Trophoblast cell (in vitro differentiated cells and primary cell): Measurements from ENCODE around the gene LRCH4.

Source experiments
- DNase-seq, 2 donors: peaks; one replicate each; pipeline ENCODE4 v3.0.0-alpha.2; 2016
- H2AFZ ChIP-seq: 2 replicates; pipeline ENCODE4 v1.6.1; 2013; ENCODE audit warnings: low read length, moderate library complexity, mild to moderate bottlenecking; ENCODE audit not compliant: insufficient read depth, poor library complexity
- H2AK5ac ChIP-seq: 2 replicates; pipeline ENCODE4 v1.6.1; 2013; ENCODE audit warnings: mild to moderate bottlenecking, low read length
- H2BK120ac ChIP-seq: 2 replicates; pipeline ENCODE4 v1.6.1; 2013; ENCODE audit warnings: low read length, mild to moderate bottlenecking, moderate library complexity; ENCODE audit not compliant: insufficient read depth, poor library complexity
- H2BK12ac ChIP-seq: 2 replicates; pipeline ENCODE4 v1.6.1; 2013; ENCODE audit warnings: mild to moderate bottlenecking, low read length, moderate library complexity
- H2BK5ac ChIP-seq: 2 replicates; pipeline ENCODE4 v1.6.1; 2013; ENCODE audit warnings: low read length, low read depth, moderate library complexity, mild to moderate bottlenecking; ENCODE audit not compliant: poor library complexity
- H3K14ac ChIP-seq: 2 replicates; pipeline ENCODE4 v1.6.1; 2013; ENCODE audit warnings: mild to moderate bottlenecking, low read length
- H3K18ac ChIP-seq: 2 replicates; pipeline ENCODE4 v1.6.1; 2013; ENCODE audit warnings: mild to moderate bottlenecking, low read length
- H3K23ac ChIP-seq: 2 replicates; pipeline ENCODE4 v1.6.1; 2013; ENCODE audit warnings: low read length
- H3K27ac ChIP-seq: 2 replicates; pipeline ENCODE4 v1.5.1; 2013; ENCODE audit warnings: low read depth, mild to moderate bottlenecking, inconsistent platforms, low read length, moderate library complexity
- H3K27me3 ChIP-seq: 2 replicates; pipeline ENCODE4 v1.6.1; 2013; ENCODE audit warnings: inconsistent platforms, mild to moderate bottlenecking, low read length, moderate library complexity; ENCODE audit not compliant: insufficient read depth
- H3K36me3 ChIP-seq, 2 experiments: 1 replicate in 1 of 2; 2 replicates in 1 of 2; pipeline ENCODE4 v1.6.1; 2013; ENCODE audit warnings: low read length in 2 of 2, mild to moderate bottlenecking in 2 of 2, moderate library complexity in 1 of 2; ENCODE audit not compliant: insufficient read depth in 2 of 2, control insufficient read depth in 1 of 2
- H3K4ac ChIP-seq: 2 replicates; pipeline ENCODE4 v1.6.1; 2013; ENCODE audit warnings: low read depth, mild to moderate bottlenecking, low read length, moderate library complexity
- H3K4me1 ChIP-seq, 2 experiments: 1 replicate in 1 of 2; 2 replicates in 1 of 2; pipeline ENCODE4 v1.6.1; 2013; ENCODE audit warnings: low read length in 2 of 2, mild to moderate bottlenecking in 2 of 2, moderate library complexity in 1 of 2; ENCODE audit not compliant: insufficient read depth in 2 of 2, control insufficient read depth in 1 of 2
- H3K4me2 ChIP-seq: 2 replicates; pipeline ENCODE4 v1.6.1; 2013; ENCODE audit warnings: inconsistent platforms, mild to moderate bottlenecking, low read length, moderate library complexity
- H3K4me3 ChIP-seq: 2 replicates; pipeline ENCODE4 v1.5.1; 2013; ENCODE audit warnings: mild to moderate bottlenecking, low read depth, low read length, inconsistent platforms
- H3K79me1 ChIP-seq: one replicate; pipeline ENCODE4 v1.6.1; 2013; ENCODE audit warnings: low read length
- H3K79me2 ChIP-seq: 2 replicates; pipeline ENCODE4 v1.6.1; 2013; ENCODE audit warnings: low read length, mild to moderate bottlenecking; ENCODE audit not compliant: control insufficient read depth, insufficient read depth, poor library complexity
- H3K9ac ChIP-seq: 2 replicates; pipeline ENCODE4 v1.6.1; 2013; ENCODE audit warnings: mild to moderate bottlenecking, low read length
- H3K9me3 ChIP-seq: 2 replicates; pipeline ENCODE4 v1.6.1; 2013; ENCODE audit warnings: low read depth, mild to moderate bottlenecking, control low read depth, inconsistent platforms, low read length; ENCODE audit not compliant: insufficient read depth
- H4K12ac ChIP-seq: 2 replicates; pipeline ENCODE4 v1.6.1; 2013; ENCODE audit warnings: low read depth, mild to moderate bottlenecking, low read length, moderate library complexity
- H4K8ac ChIP-seq: 2 replicates; pipeline ENCODE4 v1.6.1; 2013; ENCODE audit warnings: low read depth, mild to moderate bottlenecking, low read length, moderate library complexity
- H4K91ac ChIP-seq: one replicate; pipeline ENCODE4 v1.6.1; 2013; ENCODE audit warnings: low read depth, mild to moderate bottlenecking, low read length, moderate library complexity
- WGBS: extraction: QIAGEN DNeasy Blood & Tissue Kit; methylation state at CpG from one replicate; pipeline ENCODE4 v1.1.7; 2013; ENCODE audit warnings: missing lambda C conversion rate; ENCODE audit not compliant: insufficient read length, insufficient coverage; ENCODE audit errors: extremely low coverage; 5-methylcytosine and 5-hydroxymethylcytosine counted together

The LRCH4 gene

DNA sequence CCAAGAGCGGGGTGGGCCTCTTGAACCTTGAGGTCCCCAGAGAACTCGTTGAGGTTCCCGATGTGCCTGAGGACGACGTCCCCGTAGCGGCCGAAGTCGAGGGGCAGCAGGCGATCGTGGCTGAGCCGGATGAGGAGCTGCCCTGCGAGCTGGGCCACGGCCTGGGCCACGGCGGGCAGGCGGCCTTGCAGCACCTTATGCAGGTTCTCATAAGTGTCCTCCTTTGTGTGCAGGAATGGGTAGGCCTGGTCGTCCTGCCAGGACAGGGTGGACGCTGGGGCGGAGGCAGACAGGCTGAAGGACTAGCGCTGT, 41.3 kb upstream of the LRCH4 start:
- no peaks in the 10 kb centered on the region for H3K36me3 ChIP-seq
- peaks cover 6% of the 10 kb centered on the region for H3K9me3 ChIP-seq
- no peaks in the 10 kb centered on the region for H3K79me2 ChIP-seq
- no peak overlapping the region for H2AFZ ChIP-seq
- H3K4me2 ChIP-seq: no peak overlapping the region
- H3K14ac ChIP-seq: no peak overlapping the region
- no peak overlapping the region for H2BK12ac ChIP-seq
- H4K91ac ChIP-seq: no peak overlapping the region
- no peak overlapping the region for H2BK5ac ChIP-seq
- no peak overlapping the region for H3K18ac ChIP-seq
- no CpG with 5 or more reads among the region's 21 CpGs for WGBS
- no peak overlapping the region for H3K23ac ChIP-seq
- H3K4ac ChIP-seq: no peak overlapping the region
- H3K4me3 ChIP-seq: no peak overlapping the region
- DNase-seq: no peak
- H4K12ac ChIP-seq: no peak overlapping the region
- H3K27ac ChIP-seq: no peak overlapping the region
- H3K27me3 ChIP-seq: peaks cover 7% of the 10 kb centered on the region
- H3K9ac ChIP-seq: no peak overlapping the region
- no peak overlapping the region for H2BK120ac ChIP-seq
- H4K8ac ChIP-seq: no peak overlapping the region
- H3K4me1 ChIP-seq: peaks cover 0 to 3% of the 10 kb centered on the region in 2 experiments
- no peaks in the 10 kb centered on the region for H3K79me1 ChIP-seq
- H2AK5ac ChIP-seq: no peak overlapping the region

- Histone ChIP-seq H3K79me2 (no peaks in the 10 kb centered on the region), H3K4me2 (peak overlapping the region; percentile 51), H2AFZ (no peak overlapping the region), H3K4me1 (peaks cover 0 to 3% of the 10 kb centered on the region in 2 experiments), H2BK120ac (no peak overlapping the region), H3K79me1 (no peaks in the 10 kb centered on the region), H3K9me3 (peaks cover 6% of the 10 kb centered on the region), H3K14ac (no peak overlapping the region), H2AK5ac (no peak overlapping the region), H4K8ac (no peak overlapping the region), H3K27me3 (peaks cover 7% of the 10 kb centered on the region), H3K9ac (no peak overlapping the region), H3K4me3 (no peak overlapping the region), H3K36me3 (no peaks in the 10 kb centered on the region), H3K4ac (no peak overlapping the region), H2BK12ac (no peak overlapping the region), H2BK5ac (no peak overlapping the region), H3K18ac (no peak overlapping the region), H4K12ac (no peak overlapping the region), H3K23ac (no peak overlapping the region), H3K27ac (no peak overlapping the region), H4K91ac (no peak overlapping the region)
- WGBS: no CpG with 5 or more reads among the region's 37 CpGs
- DNase-seq: peak; percentile 78 to 82
These were observed 40.8 kb upstream of the LRCH4 start for GRCh38 chr7:100626530-100627237.

GRCh38 chr7:100626055-100626454, 40.1 kb upstream of the LRCH4 start:
- Histone ChIP-seq H3K9ac (no peak overlapping the region), H2BK120ac (no peak overlapping the region), H3K4me2 (peak overlapping the region; percentile 51), H2BK5ac (no peak overlapping the region), H3K4me1 (peaks cover 0 to 3% of the 10 kb centered on the region in 2 experiments), H4K8ac (no peak overlapping the region), H4K12ac (no peak overlapping the region), H3K4ac (no peak overlapping the region), H4K91ac (no peak overlapping the region), H3K14ac (no peak overlapping the region), H2BK12ac (no peak overlapping the region), H3K79me2 (no peaks in the 10 kb centered on the region), H3K4me3 (no peak overlapping the region), H2AK5ac (no peak overlapping the region), H3K27me3 (peaks cover 7% of the 10 kb centered on the region), H3K27ac (no peak overlapping the region), H3K9me3 (peaks cover 6% of the 10 kb centered on the region), H3K36me3 (no peaks in the 10 kb centered on the region), H3K79me1 (no peaks in the 10 kb centered on the region), H2AFZ (no peak overlapping the region), H3K18ac (no peak overlapping the region), H3K23ac (no peak overlapping the region)
- no peak for DNase-seq
- WGBS: no CpG with 5 or more reads among the region's 3 CpGs

DNA sequence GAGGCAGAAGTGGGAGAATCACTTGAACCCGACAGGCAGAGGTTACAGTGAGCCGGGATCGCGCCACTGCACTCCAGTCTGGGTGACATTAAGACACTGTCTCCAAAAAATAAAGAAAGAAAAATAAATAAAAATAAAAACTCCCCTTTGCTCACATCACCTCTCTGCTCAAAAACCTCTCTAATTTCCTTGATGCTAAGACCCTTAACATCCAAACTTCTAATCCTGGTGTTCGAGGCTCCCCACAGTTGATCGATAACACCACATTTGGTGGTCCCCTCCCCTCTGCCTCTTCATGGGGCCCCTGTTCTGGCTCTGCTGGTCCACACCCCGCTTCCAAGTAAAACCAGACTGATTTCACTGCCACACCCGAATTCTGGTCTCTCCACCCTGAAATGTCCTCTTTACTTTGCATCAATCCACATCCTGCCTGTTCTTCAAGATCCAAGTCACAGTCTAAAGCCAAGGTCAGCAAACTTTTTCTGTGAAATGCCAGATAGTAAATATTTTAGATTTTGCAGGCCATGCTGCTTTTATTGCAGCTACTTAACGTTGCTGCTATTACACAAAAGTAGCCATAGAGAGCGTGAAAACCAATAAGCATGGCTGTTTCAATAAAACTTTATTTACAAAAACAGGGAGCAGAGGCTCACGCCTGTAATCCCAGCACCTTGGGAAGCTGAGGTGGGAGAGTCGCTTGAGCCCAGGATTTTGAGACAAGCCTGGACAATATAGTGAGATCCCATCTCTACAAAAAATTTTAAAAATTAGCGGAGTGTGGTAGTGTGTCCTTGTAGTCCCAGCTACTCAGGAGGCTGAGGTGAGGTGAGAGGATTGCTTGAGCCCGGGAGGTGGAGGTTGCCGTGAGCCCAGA, 38.3 kb upstream of the LRCH4 start:
- H4K91ac ChIP-seq: no peak overlapping the region
- no CpG with 5 or more reads among the region's 15 CpGs for WGBS

More for the DNA sequence above, 38.3 kb upstream of the LRCH4 start:
- Histone ChIP-seq H2BK120ac (no peak overlapping the region), H2AK5ac (no peak overlapping the region), H3K27ac (no peak overlapping the region), H2AFZ (no peak overlapping the region), H2BK5ac (no peak overlapping the region), H3K4me1 (peaks cover 0 to 3% of the 10 kb centered on the region in 2 experiments), H3K36me3 (no peaks in the 10 kb centered on the region), H3K23ac (no peak overlapping the region), H3K79me2 (no peaks in the 10 kb centered on the region), H4K8ac (no peak overlapping the region), H3K27me3 (peaks cover 7% of the 10 kb centered on the region), H3K9ac (no peak overlapping the region), H2BK12ac (no peak overlapping the region), H3K9me3 (peaks cover 5% of the 10 kb centered on the region), H3K4me2 (no peak overlapping the region), H3K79me1 (no peaks in the 10 kb centered on the region), H3K14ac (no peak overlapping the region), H3K4me3 (no peak overlapping the region), H4K12ac (no peak overlapping the region), H3K18ac (no peak overlapping the region), H3K4ac (no peak overlapping the region)
- DNase-seq: no peak
